HUES48 (cell line): ENCODE measurements around the gene ANKRD34A.

Experiments
- H3K27ac ChIP-seq: one replicate; pipeline ENCODE4 v1.7.0; 2013; ENCODE audit warnings: low read depth, low read length, inconsistent platforms
- H3K27me3 ChIP-seq: 2 replicates; pipeline ENCODE4 v1.6.1; 2013; ENCODE audit warnings: mild to moderate bottlenecking, low read length; ENCODE audit not compliant: control insufficient read depth, insufficient read depth
- H3K36me3 ChIP-seq: 2 replicates; pipeline ENCODE4 v1.6.1; 2013; ENCODE audit warnings: low read length; ENCODE audit not compliant: control insufficient read depth, insufficient read depth
- H3K4me1 ChIP-seq: 2 replicates; pipeline ENCODE4 v1.6.1; 2013; ENCODE audit warnings: mild to moderate bottlenecking, low read length; ENCODE audit not compliant: control insufficient read depth, insufficient read depth
- H3K4me3 ChIP-seq: 2 replicates; pipeline ENCODE4 v1.5.1; 2013; ENCODE audit warnings: mild to moderate bottlenecking, low read depth, low read length
- H3K9ac ChIP-seq: 2 replicates; pipeline ENCODE4 v1.6.1; 2013; ENCODE audit warnings: mild to moderate bottlenecking, low read depth, low read length, moderate library complexity
- H3K9me3 ChIP-seq: 2 replicates; pipeline ENCODE4 v1.6.1; 2013; ENCODE audit warnings: low read length; ENCODE audit not compliant: control insufficient read depth, insufficient read depth

ANKRD34A gene

GRCh38 chr1:145978854-145979745, 14.7 kb upstream of the ANKRD34A start:
- H3K36me3 ChIP-seq: no peaks in the 10 kb centered on the region
- H3K4me1 ChIP-seq: peaks cover 27% of the 10 kb centered on the region
- H3K27ac ChIP-seq: peak overlapping the region; percentile 99
- no peaks in the 10 kb centered on the region for H3K27me3 ChIP-seq
- no peaks in the 10 kb centered on the region for H3K9me3 ChIP-seq
- H3K9ac ChIP-seq: peak overlapping the region; percentile 74
- H3K4me3 ChIP-seq: peak overlapping the region; percentile 49

GRCh38 chr1:145978471-145978853, 14.1 kb upstream of the ANKRD34A start:
- H3K27me3 ChIP-seq: no peaks in the 10 kb centered on the region
- peaks cover 27% of the 10 kb centered on the region for H3K4me1 ChIP-seq
- peak overlapping the region; percentile 49; the same call in 1 of the 2 replicates for H3K4me3 ChIP-seq
- H3K27ac ChIP-seq: peak overlapping the region; percentile 99
- H3K9me3 ChIP-seq: no peaks in the 10 kb centered on the region
- H3K9ac ChIP-seq: peak overlapping the region; percentile 74
- no peaks in the 10 kb centered on the region for H3K36me3 ChIP-seq

- Histone ChIP-seq H3K27ac (peak overlapping the region; percentile 99), H3K36me3 (no peaks in the 10 kb centered on the region), H3K27me3 (no peaks in the 10 kb centered on the region), H3K4me3 (no peak overlapping the region), H3K9me3 (no peaks in the 10 kb centered on the region), H3K9ac (no peak overlapping the region), H3K4me1 (peaks cover 27% of the 10 kb centered on the region)
Observed at GRCh38 chr1:145977486-145978470, 13.4 kb upstream of the ANKRD34A start.

GRCh38 chr1:145977016-145977415, 12.6 kb upstream of the ANKRD34A start:
- H3K4me3 ChIP-seq: no peak overlapping the region
- no peak overlapping the region for H3K27ac ChIP-seq
- H3K9ac ChIP-seq: no peak overlapping the region
- H3K27me3 ChIP-seq: no peaks in the 10 kb centered on the region
- no peaks in the 10 kb centered on the region for H3K36me3 ChIP-seq
- no peaks in the 10 kb centered on the region for H3K9me3 ChIP-seq
- H3K4me1 ChIP-seq: peaks cover 27% of the 10 kb centered on the region

GRCh38 chr1:145975216-145975615, 10.8 kb upstream of the ANKRD34A start:
- H3K4me1 ChIP-seq: peaks cover 27% of the 10 kb centered on the region
- H3K36me3 ChIP-seq: no peaks in the 10 kb centered on the region
- no peak overlapping the region for H3K9ac ChIP-seq
- no peaks in the 10 kb centered on the region for H3K9me3 ChIP-seq
- H3K27me3 ChIP-seq: no peaks in the 10 kb centered on the region
- no peak overlapping the region for H3K4me3 ChIP-seq
- no peak overlapping the region for H3K27ac ChIP-seq

GRCh38 chr1:145974721-145975120, 10.3 kb upstream of the ANKRD34A start:
- peaks cover 24% of the 10 kb centered on the region for H3K4me1 ChIP-seq
- H3K27me3 ChIP-seq: no peaks in the 10 kb centered on the region
- no peak overlapping the region for H3K9ac ChIP-seq
- no peaks in the 10 kb centered on the region for H3K9me3 ChIP-seq
- no peaks in the 10 kb centered on the region for H3K36me3 ChIP-seq
- H3K27ac ChIP-seq: no peak overlapping the region
- no peak overlapping the region for H3K4me3 ChIP-seq

GRCh38 chr1:145972580-145972979, 8.2 kb upstream of the ANKRD34A start:
- H3K4me1 ChIP-seq: peaks cover 6% of the 10 kb centered on the region
- H3K36me3 ChIP-seq: no peaks in the 10 kb centered on the region
- H3K27me3 ChIP-seq: no peaks in the 10 kb centered on the region
- H3K4me3 ChIP-seq: no peak overlapping the region
- H3K9me3 ChIP-seq: no peaks in the 10 kb centered on the region
- no peak overlapping the region for H3K27ac ChIP-seq
- no peak overlapping the region for H3K9ac ChIP-seq

- no peaks in the 10 kb centered on the region for H3K36me3 ChIP-seq
- no peak overlapping the region for H3K27ac ChIP-seq
- H3K9me3 ChIP-seq: no peaks in the 10 kb centered on the region
- no peak overlapping the region for H3K9ac ChIP-seq
- peaks cover 12% of the 10 kb centered on the region for H3K4me1 ChIP-seq
- H3K4me3 ChIP-seq: no peak overlapping the region
- H3K27me3 ChIP-seq: peaks cover 20% of the 10 kb centered on the region
Observed at GRCh38 chr1:145967288-145967687, 2.9 kb upstream of the ANKRD34A start.

- Histone ChIP-seq H3K4me3 (peak overlapping the region; percentile 79), H3K36me3 (no peaks in the 10 kb centered on the region), H3K27ac (no peak overlapping the region), H3K27me3 (peaks cover 40% of the 10 kb centered on the region), H3K9me3 (no peaks in the 10 kb centered on the region), H3K9ac (no peak overlapping the region), H3K4me1 (peaks cover 12% of the 10 kb centered on the region)
Observed at GRCh38 chr1:145965119-145965744, 857 bp upstream of the ANKRD34A start.

GRCh38 chr1:145963265-145964019, 933 bp downstream of the ANKRD34A start:
- H3K27me3 ChIP-seq: peaks cover 57% of the 10 kb centered on the region
- H3K9me3 ChIP-seq: no peaks in the 10 kb centered on the region
- H3K4me1 ChIP-seq: peaks cover 16% of the 10 kb centered on the region
- no peaks in the 10 kb centered on the region for H3K36me3 ChIP-seq
- peak overlapping the region; percentile 79 for H3K4me3 ChIP-seq
- no peak overlapping the region for H3K9ac ChIP-seq
- H3K27ac ChIP-seq: no peak overlapping the region
